GF-D8 (cell line): ENCODE results near the gene SLC2A9.

Experiments
- DNase-seq: peaks from one replicate; lab custom pipeline; 2025; lab: John Stamatoyannopoulos, UW

Gene SLC2A9

GRCh38 chr4:9962611-9963314 lies 58.5 kb downstream of the SLC2A9 start:
- DNase-seq = no peak

- no peak for DNase-seq
Measured at GRCh38 chr4:9954468-9954867, 66.8 kb downstream of the SLC2A9 start.

- no peak for DNase-seq
Measured at GRCh38 chr4:9953089-9953488, 68.2 kb downstream of the SLC2A9 start.

GRCh38 chr4:9952415-9952950 lies 68.8 kb downstream of the SLC2A9 start:
- DNase-seq = no peak

DNA sequence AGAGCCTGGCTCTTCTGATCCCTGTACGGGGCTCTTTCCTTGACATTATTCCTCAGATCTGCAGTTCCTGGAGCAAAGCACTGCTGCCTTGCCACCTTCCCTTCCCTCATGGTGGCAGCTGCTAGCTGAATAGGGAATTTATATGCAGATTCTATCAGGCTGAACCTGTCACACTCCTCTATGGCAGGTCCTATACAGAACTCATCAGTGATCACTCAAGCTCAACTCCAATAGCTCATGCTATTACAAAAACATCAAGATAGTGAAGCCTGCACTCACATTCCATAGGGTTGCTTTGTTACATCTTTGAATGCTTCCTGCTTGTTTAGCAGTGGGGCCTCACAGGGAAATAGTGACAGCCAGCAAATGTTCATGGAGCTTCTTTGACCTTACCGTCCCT lies 71.7 kb downstream of the SLC2A9 start:
- no peak for DNase-seq

- DNase-seq = no peak
Measured at GRCh38 chr4:9947168-9948062, 73.9 kb downstream of the SLC2A9 start.

DNA sequence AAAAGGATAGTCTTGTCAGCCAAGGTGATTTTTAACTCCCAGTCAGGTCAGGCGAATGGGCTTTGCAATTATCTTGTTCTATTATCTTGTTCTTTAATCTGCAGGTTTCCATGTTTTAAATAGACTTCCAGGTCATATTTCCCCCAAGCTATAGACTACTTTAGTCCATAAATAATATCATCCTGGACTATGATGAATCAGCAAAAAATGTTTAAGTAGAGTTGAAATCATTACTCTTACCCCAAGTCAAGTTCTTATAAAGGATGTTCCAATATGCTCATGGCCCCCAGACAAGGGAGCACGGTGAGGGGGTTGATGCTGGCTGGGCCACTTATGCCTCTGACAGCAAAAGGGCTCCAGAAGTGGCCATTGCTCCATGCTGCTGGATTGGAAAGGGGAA lies 75.1 kb downstream of the SLC2A9 start:
- DNase-seq = no peak

DNA sequence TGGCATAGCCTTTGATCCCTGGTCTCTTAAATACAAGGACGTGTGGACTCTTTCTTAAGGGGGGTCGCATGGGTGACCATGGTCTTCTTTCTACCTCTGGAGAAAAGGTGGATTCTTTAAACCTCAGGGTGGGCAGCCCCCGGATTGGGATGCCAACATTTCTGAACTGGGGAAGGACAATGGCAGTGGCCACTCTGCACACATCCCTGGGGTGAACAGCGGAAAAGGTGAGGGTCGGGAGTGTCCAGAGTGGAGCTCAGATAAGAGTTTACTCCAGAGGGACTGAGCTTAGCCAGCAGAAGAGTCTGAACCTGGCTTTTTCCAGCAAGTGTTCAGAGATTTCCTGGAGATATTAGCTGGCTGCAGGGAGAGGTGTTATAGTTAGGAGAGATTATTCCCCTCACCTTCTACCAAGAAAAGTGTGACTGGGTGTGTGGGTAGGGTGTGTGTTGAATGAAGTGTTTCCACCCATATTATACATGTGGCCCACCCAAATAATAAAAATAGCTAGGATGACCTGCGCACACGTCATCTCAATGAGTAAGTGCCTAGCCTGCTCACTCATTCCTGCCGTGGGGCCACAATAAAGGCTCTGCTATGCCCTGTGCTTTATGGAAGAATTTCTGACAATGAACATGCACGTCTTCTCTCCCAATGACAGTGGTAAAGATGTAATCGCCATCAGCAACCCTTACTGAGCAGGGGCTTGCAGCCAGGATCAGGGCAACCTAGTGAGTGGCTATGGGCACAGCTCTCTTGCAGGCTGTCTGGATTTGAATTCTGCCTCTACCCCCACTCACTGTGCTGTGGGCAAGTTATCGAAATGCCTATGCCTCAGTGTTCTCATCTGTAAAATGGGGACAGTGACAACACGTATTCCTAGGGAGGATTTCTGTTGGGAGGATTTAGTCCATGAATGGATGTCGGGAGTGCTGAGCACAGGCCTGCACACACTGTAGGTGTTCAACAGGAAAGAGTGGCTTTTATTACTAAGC lies 76.6 kb downstream of the SLC2A9 start:
- no peak for DNase-seq

GRCh38 chr4:9943761-9944160 lies 77.5 kb downstream of the SLC2A9 start:
- DNase-seq = no peak

- DNase-seq = no peak
Measured at GRCh38 chr4:9942921-9943600, 78.2 kb downstream of the SLC2A9 start.

DNA sequence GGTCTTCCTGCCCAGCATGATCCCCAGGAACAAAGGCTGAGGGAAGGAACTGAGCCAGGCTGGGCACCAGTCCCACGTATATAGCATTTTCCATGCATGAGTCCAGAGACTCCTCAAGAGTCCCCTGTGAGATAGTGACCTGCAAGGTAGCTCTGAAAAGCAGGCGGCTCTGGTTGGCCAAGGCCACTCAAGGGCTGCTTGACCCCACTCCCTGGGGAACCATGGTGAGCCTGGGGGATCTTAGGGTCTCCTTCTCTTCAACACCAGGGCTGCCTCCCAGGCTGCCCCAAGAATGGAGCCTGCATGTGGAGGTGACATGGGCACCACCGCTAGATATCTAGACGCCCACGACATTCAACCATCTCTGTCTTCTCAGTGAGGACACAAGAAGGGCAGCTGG lies 79.2 kb downstream of the SLC2A9 start:
- DNase-seq = no peak

DNA sequence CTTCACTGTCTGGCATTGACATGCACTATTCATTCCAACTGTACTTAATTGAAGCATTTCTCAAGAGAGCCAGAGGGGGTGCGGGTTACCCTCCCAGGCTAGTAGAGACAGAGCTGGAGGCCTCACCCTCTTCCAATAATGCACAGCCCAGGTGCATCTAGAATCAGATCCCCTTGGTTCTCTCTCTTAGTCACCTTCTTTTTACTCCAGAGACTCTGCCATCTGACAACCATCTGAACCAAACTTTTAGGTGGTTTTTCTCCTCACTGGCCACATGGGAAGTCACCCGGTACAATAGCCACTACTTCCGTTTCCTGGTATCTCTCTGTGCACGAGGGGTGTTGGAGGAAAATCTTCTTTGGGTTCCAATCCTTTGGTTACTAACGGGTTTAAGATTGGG lies 81.3 kb downstream of the SLC2A9 start:
- no peak for DNase-seq

DNA sequence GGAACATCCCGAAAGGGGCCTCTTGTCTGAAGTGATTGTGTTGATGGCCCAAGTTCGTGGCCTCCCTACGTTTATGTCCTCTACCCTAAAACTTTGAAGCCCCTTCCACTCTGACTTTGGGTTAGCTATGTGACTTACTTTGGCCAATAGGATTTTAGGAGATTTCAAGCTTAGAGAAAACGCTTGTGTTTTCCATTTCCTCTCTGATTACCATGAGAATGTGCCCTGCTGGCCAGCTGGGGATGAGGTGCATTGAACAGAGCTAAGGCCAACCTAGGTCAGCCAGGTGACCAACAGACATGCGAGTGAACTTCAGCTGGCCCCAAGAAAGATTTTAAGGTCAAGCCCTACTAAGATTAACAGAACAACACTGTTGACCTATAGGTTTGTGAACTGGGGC lies 82.4 kb downstream of the SLC2A9 start:
- no peak for DNase-seq

DNA sequence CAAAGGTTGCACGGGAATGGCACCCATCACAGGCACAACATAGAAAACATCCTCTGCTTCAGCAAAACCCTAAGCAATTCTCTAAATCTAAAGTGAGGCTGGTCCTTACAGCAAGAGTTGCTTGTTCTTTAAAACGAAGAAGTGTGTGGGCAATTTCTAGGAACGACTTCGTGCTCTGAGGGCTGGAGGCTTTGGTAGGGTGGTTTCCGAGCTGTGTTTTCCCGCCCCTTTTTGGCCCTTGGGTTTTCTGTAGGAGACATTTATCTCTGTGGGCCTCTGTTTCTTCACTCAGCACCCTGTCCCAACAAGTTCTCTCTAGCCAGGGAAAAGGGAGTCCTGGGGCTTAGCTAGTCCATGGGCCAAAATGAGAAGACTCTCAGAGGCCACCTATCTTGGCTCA lies 84.2 kb downstream of the SLC2A9 start:
- no peak for DNase-seq

- no peak for DNase-seq
Measured at GRCh38 chr4:9936129-9936644, 85.1 kb downstream of the SLC2A9 start.

DNA sequence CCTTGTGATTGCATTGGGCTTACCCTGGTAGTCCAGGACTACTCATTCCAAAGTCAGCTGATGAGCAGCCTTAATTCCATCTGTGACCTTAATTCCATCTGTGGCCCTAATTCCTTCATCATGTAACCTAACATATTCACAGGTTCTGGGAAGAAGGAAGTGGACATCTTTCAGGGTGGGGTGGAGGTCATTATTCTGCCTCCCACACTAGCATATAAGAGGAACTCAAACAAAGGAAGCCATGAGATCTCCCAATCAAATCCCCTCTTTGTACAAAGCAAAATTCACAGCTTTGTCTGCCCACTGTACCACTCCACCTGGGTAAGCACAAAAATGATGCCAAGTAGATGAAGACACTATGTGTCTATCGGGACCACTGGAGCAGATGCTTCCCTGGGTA lies 87.3 kb downstream of the SLC2A9 start:
- DNase-seq = no peak

GRCh38 chr4:9933184-9933583 lies 88.1 kb downstream of the SLC2A9 start:
- DNase-seq = no peak

DNA sequence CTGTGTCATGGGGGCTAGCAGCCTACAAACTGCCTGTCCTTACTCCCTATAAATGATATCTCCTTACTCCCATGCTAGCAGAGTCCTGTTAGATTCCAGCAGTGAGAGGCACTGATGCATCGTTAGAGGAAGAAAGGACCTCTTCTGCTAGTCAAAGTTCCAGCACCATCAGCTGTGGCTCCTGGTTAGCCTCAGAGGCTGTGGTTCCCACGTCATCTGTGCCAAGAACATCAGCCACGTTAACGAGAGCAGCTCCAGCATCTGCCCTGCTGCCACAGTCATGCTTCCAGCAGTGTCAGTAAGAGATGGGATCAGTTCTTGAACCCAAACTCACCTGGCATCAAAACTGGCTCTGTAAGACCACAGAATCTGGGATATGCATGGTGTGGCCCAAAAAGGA lies 88.5 kb downstream of the SLC2A9 start:
- DNase-seq = no peak

DNA sequence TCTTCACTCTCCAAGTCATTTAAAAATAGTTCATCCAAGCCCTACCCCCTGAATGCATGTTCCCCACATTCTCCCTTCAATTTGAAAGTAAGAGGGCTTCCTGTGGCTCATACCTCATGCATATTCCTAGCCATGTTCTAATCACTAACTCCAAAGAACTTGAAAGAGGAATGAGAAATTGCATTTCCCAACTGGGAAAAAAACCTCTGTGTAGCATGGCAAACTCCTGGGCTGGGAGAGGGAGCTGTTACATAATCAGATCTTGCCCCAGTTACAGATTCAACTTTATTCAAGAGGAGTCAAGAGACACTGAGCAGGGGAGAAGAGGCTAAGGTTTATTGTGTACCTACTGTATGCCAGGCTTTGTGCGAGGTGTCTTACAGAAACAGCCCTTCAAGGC lies 90.2 kb downstream of the SLC2A9 start:
- DNase-seq = no peak

DNA sequence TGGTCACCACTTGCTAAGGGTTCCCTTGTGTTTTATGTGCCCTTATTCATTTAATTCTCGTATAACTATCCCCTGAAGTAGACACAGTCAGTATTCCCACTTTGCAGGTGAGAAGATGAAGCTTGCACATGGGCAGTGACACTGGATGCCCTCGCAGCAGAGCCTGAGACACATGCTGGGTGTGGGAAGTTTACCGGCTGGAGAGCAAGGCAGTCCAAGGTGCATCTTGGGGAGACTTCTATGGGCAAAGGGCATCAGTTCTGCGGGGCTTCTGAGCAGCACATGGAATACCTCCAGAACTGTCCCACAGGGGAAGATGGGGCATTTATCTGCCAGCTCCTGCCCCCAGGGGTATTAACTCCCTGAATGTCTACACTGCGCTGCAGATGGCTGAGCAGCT lies 92.2 kb downstream of the SLC2A9 start:
- no peak for DNase-seq

GRCh38 chr4:9927341-9928007 lies 93.8 kb downstream of the SLC2A9 start:
- DNase-seq = no peak
